Gastrocnemius medialis (tissue), 4 donors: ENCODE results near the gene TTC39C.

Source experiments
- POLR2A ChIP-seq, 2 donors: fragments of 450-650 bp; IDR thresholded peaks; one replicate each; pipeline ENCODE4 v1.6.1; 2017; ENCODE audit warnings: antibody characterized with exemption in 2 of 2, mild to moderate bottlenecking in 2 of 2, moderate library complexity in 2 of 2
- TF ChIP-seq, protein P1 (sequence below), 5 experiments: fragments of 450-650 bp in 3 of 5; fragments of 200-600 bp in 2 of 5; sonication (generic) in 2 of 5; IDR thresholded peaks in 4 of 5; conservative IDR thresholded peaks in 1 of 5; 1 replicate in 4 of 5; 2 replicates in 1 of 5; pipeline ENCODE4 v1.5.1; 2016 to 2019; ENCODE audit warnings: antibody characterized with exemption in 5 of 5, mild to moderate bottlenecking in 3 of 5, moderate library complexity in 3 of 5

DNA sequence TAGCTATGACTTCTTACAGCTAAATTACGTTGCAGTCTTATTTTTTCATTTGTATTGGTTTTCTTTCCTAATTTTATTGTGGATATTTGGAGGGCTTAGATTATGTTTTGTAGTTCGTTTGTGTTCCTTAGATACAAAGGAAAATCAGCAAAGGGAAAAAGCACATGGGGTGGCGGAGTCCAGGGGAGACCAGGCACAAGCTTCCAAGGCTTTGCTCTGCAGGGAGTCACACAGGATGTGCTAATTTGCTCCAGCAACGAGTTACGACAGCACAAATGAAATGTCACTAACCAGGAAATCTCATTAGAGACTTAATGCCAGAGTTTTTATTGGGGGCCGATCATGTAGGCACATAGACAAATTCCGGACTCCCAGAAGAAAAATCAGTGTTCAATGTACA, 63.8 kb downstream of the TTC39C start:
- TF ChIP-seq, protein P1, sequence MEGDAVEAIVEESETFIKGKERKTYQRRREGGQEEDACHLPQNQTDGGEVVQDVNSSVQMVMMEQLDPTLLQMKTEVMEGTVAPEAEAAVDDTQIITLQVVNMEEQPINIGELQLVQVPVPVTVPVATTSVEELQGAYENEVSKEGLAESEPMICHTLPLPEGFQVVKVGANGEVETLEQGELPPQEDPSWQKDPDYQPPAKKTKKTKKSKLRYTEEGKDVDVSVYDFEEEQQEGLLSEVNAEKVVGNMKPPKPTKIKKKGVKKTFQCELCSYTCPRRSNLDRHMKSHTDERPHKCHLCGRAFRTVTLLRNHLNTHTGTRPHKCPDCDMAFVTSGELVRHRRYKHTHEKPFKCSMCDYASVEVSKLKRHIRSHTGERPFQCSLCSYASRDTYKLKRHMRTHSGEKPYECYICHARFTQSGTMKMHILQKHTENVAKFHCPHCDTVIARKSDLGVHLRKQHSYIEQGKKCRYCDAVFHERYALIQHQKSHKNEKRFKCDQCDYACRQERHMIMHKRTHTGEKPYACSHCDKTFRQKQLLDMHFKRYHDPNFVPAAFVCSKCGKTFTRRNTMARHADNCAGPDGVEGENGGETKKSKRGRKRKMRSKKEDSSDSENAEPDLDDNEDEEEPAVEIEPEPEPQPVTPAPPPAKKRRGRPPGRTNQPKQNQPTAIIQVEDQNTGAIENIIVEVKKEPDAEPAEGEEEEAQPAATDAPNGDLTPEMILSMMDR (IDR thresholded peaks at IDR 0.05 in 4 of 5, conservative IDR thresholded peaks at IDR 0.05 in 1 of 5) = no peak
- no peak for TF ChIP-seq POLR2A (IDR thresholded peaks at IDR 0.05)
